GM21528 (cell line): ENCODE results near the gene NOX5.
"Not testable (repeated sequence)": the region's sequence is repeated elsewhere in the genome, so short reads cannot be mapped to it uniquely, and the experiment has no call there.

Experiments
- ATAC-seq: cut with Tn5 transposase; IDR thresholded peaks from one replicate; pipeline ENCODE4 v1.9.1; 2021; ENCODE audit warnings: mild to moderate bottlenecking, moderate library complexity; ENCODE audit not compliant: unreplicated experiment, low FRiP score

Gene NOX5

GRCh38 chr15:69014454-69014853 lies at the start of gene NOX5:
NOX5 (plus strand) TSS chr15:69014695; CDS start chr15:69014736, 41 bp downstream.
- ATAC-seq: no peak

GRCh38 chr15:68966996-68967395 lies 47.5 kb upstream of the NOX5 start:
- no peak for ATAC-seq

GRCh38 chr15:68967948-68968347 lies 46.5 kb upstream of the NOX5 start:
- ATAC-seq: no peak

- no peak for ATAC-seq
These were observed 45.2 kb upstream of the NOX5 start for GRCh38 chr15:68969298-68969697.

GRCh38 chr15:68972201-68973065 lies 42.1 kb upstream of the NOX5 start:
- ATAC-seq: no peak

GRCh38 chr15:68975651-68976160 lies 38.8 kb upstream of the NOX5 start:
- not testable (repeated sequence) for ATAC-seq

GRCh38 chr15:68977426-68977825 lies 37.1 kb upstream of the NOX5 start:
- ATAC-seq: not testable (repeated sequence)

GRCh38 chr15:68979006-68979405 lies 35.5 kb upstream of the NOX5 start:
- ATAC-seq: no peak

GRCh38 chr15:68979816-68980215 lies 34.7 kb upstream of the NOX5 start:
- no peak for ATAC-seq

GRCh38 chr15:68980786-68981185 lies 33.7 kb upstream of the NOX5 start:
- no peak for ATAC-seq

- ATAC-seq: no peak
These were observed 32.6 kb upstream of the NOX5 start for GRCh38 chr15:68981941-68982340.

- ATAC-seq: no peak
These were observed 31.4 kb upstream of the NOX5 start for GRCh38 chr15:68982976-68983563.

- ATAC-seq: no peak
These were observed 30.5 kb upstream of the NOX5 start for GRCh38 chr15:68983961-68984481.

GRCh38 chr15:68984586-68984985 lies 29.9 kb upstream of the NOX5 start:
- ATAC-seq: no peak

GRCh38 chr15:68985361-68985891 lies 29.1 kb upstream of the NOX5 start:
- no peak for ATAC-seq

- no peak for ATAC-seq
These were observed 28.2 kb upstream of the NOX5 start for GRCh38 chr15:68986322-68986721.

- no peak for ATAC-seq
These were observed 27.4 kb upstream of the NOX5 start for GRCh38 chr15:68987120-68987519.

- no peak for ATAC-seq
These were observed 26.8 kb upstream of the NOX5 start for GRCh38 chr15:68987676-68988075.

GRCh38 chr15:68989541-68990230 lies 24.8 kb upstream of the NOX5 start:
- no peak for ATAC-seq

GRCh38 chr15:68990231-68990991 lies 24.1 kb upstream of the NOX5 start:
- no peak for ATAC-seq
